A549 (cell line): ENCODE results near the gene SLC10A3. TPM values are rescaled to one million over a fixed set of nuclear protein-coding genes. Genes with fewer than 3 reads are reported as not detected.

Experiments used
- ATAC-seq, 2 experiments: fragments of 200-7000 bp in 1 of 2; fragments of >200 bp in 1 of 2; cut with Nextera tagmentation in 1 of 2; cut with Tn5 transposase in 1 of 2; 3 replicates each; pipeline versions ENCODE4 v1.8.0 to v1.9.1; 2018 to 2020; ENCODE audit warnings: mild to moderate bottlenecking in 1 of 2, moderate library complexity in 1 of 2
- CTCF ChIA-PET: fragments of 300-600 bp; sonication (Branson Sonifier 250); formaldehyde crosslinking; extraction: SDS; loops from one replicate; lab custom pipeline; 2021; ENCODE audit warnings: antibody characterized with exemption, inconsistent platforms; lab: Yijun Ruan, JAX
- POLR2A ChIA-PET: fragments of 350-600 bp; formaldehyde crosslinking; extraction: SDS; loops from one replicate; lab custom pipeline; 2021; ENCODE audit warnings: antibody characterized with exemption, inconsistent platforms; lab: Yijun Ruan, JAX
- DNase-seq, 2 experiments: peaks; one replicate each; pipeline versions ENCODE4 v3.0.0 to v3.0.0-alpha.2; 2011 to 2016; ENCODE audit warnings: low read depth in 1 of 2, low spot score in 1 of 2
- FAIRE-seq: peaks from 2 replicates; lab custom pipeline; 2011; peaks lifted over from hg19 to GRCh38; lab: Jason Lieb, UNC
- H3K27ac ChIP-seq, 2 experiments: fragments of >200 bp; sonication (Bioruptor Twin); formaldehyde crosslinking; 3 replicates each; pipeline ENCODE4 v1.5.1; 2016 to 2017
- H3K4me1 ChIP-seq: fragments of >200 bp; sonication (Bioruptor Twin); formaldehyde crosslinking; 3 replicates; pipeline ENCODE4 v1.6.1; 2016
- H3K4me2 ChIP-seq: fragments of >200 bp; sonication (Bioruptor Twin); formaldehyde crosslinking; 3 replicates; pipeline ENCODE4 v1.6.1; 2016
- H3K4me3 ChIP-seq: fragments of >200 bp; sonication (Bioruptor Twin); formaldehyde crosslinking; 3 replicates; pipeline ENCODE4 v1.5.1; 2016
- H3K9me3 ChIP-seq: fragments of >200 bp; sonication (Bioruptor Twin); formaldehyde crosslinking; 3 replicates; pipeline ENCODE4 v1.6.1; 2016
- BHLHE40 ChIP-seq: IDR thresholded peaks from 2 replicates; pipeline ENCODE4 v1.6.1; 2012; ENCODE audit warnings: low read depth, low read length, inconsistent platforms
- CBX2 ChIP-seq: fragments of 200-600 bp; sonication (generic); IDR thresholded peaks from 2 replicates; pipeline ENCODE4 v1.6.1; 2016; ENCODE audit warnings: low read depth, mild to moderate bottlenecking, borderline replicate concordance
- CEBPB ChIP-seq, 2 experiments: fragments of >200 bp in 1 of 2; sonication (Bioruptor Twin) in 1 of 2; formaldehyde crosslinking in 1 of 2; IDR thresholded peaks; 2 replicates each; pipeline ENCODE4 v1.6.1; 2012 to 2016
- EHMT2 ChIP-seq: fragments of 200-600 bp; sonication (generic); IDR thresholded peaks from 2 replicates; pipeline ENCODE4 v1.6.1; 2016; ENCODE audit warnings: antibody characterized with exemption, low read depth, mild to moderate bottlenecking, moderate library complexity
- EP300 ChIP-seq, 2 experiments: fragments of >200 bp; sonication (Bioruptor Twin); formaldehyde crosslinking; IDR thresholded peaks; 2 replicates in 1 of 2; 3 replicates in 1 of 2; pipeline ENCODE4 v1.6.1; 2016 to 2017
- FOSB ChIP-seq: fragments of 250-450 bp; sonication (Bioruptor Pico); IDR thresholded peaks from 2 replicates; pipeline ENCODE4 v1.5.0; 2020; ENCODE audit warnings: mild to moderate bottlenecking, moderate library complexity
- FOXS1 ChIP-seq: fragments of 250-450 bp; sonication (Bioruptor Pico); IDR thresholded peaks from 2 replicates; pipeline ENCODE4 v1.5.0; 2020; ENCODE audit warnings: mild to moderate bottlenecking, moderate library complexity
- GATA3 ChIP-seq: IDR thresholded peaks from 2 replicates; pipeline ENCODE4 v1.6.1; 2012; ENCODE audit warnings: borderline replicate concordance
- HOXB5 ChIP-seq: fragments of 250-450 bp; sonication (Bioruptor Pico); IDR thresholded peaks from 2 replicates; pipeline ENCODE4 v1.5.0; 2020; ENCODE audit warnings: mild to moderate bottlenecking, moderate library complexity
- JUNB ChIP-seq: fragments of >200 bp; sonication (Bioruptor Twin); formaldehyde crosslinking; IDR thresholded peaks from 2 replicates; pipeline ENCODE4 v1.6.1; 2016
- KDM1A ChIP-seq: fragments of 200-600 bp; sonication (generic); IDR thresholded peaks from 2 replicates; pipeline ENCODE4 v1.6.1; 2016; ENCODE audit warnings: low read depth, mild to moderate bottlenecking
- MAFK ChIP-seq: fragments of 450-650 bp; IDR thresholded peaks from 2 replicates; pipeline ENCODE4 v1.6.1; 2014; ENCODE audit not compliant: partially characterized antibody
- PHF8 ChIP-seq: fragments of 200-600 bp; sonication (generic); IDR thresholded peaks from 2 replicates; pipeline ENCODE4 v1.6.1; 2016; ENCODE audit warnings: low read depth, mild to moderate bottlenecking, antibody characterized with exemption, moderate library complexity, borderline replicate concordance
- POLR2A ChIP-seq: IDR thresholded peaks from 2 replicates; pipeline ENCODE4 v1.6.1; 2012; ENCODE audit warnings: mild to moderate bottlenecking, low read length
- RAD21 ChIP-seq, 2 experiments: fragments of >200 bp in 1 of 2; sonication (Bioruptor Twin) in 1 of 2; formaldehyde crosslinking in 1 of 2; IDR thresholded peaks in 1 of 2; conservative IDR thresholded peaks in 1 of 2; 2 replicates in 1 of 2; 3 replicates in 1 of 2; pipeline ENCODE4 v1.6.1; 2012 to 2018; ENCODE audit warnings: inconsistent platforms in 1 of 2
- RCOR1 ChIP-seq: fragments of 150-350 bp; IDR thresholded peaks from 2 replicates; pipeline ENCODE4 v1.6.1; 2014; ENCODE audit warnings: antibody characterized with exemption, low read length, low read depth
- RFX5 ChIP-seq: fragments of 450-650 bp; IDR thresholded peaks from 2 replicates; pipeline ENCODE4 v1.7.1; 2014; ENCODE audit warnings: antibody characterized with exemption, mild to moderate bottlenecking, moderate library complexity
- SREBF2 ChIP-seq: fragments of 450-650 bp; IDR thresholded peaks from 2 replicates; pipeline ENCODE4 v1.6.1; 2014; ENCODE audit warnings: mild to moderate bottlenecking, moderate library complexity
- TP53 ChIP-seq: fragments of 250-450 bp; sonication (Bioruptor Pico); IDR thresholded peaks from 2 replicates; pipeline ENCODE4 v1.5.0; 2021; ENCODE audit warnings: mild to moderate bottlenecking, moderate library complexity
- WGBS: methylation state at CpG from one replicate; pipeline ENCODE4 v1.1.6; 2017; ENCODE audit errors: missing lambda C conversion rate; 5-methylcytosine and 5-hydroxymethylcytosine counted together
- polyA plus RNA-seq, 4 experiments: library from polyadenylated mRNA; depleted of rRNA in 3 of 4; stranded (reverse); fragments of >200 nt; fragmentation: RNase III in 1 of 4; extraction: RNeasy Plus Mini Kit Qiagen cat#74134 plus additional on column Dnase treatment in 1 of 4; gene quantifications; 2 replicates in 3 of 4; 3 replicates in 1 of 4; pipeline ENCODE4 v1.2.3, GENCODE V29; 2011 to 2017
- TF ChIP-seq, protein P1 (sequence below): IDR thresholded peaks from 2 replicates; pipeline ENCODE4 v1.6.1; 2012
- TF ChIP-seq, protein P2 (sequence below): fragments of 150-350 bp; IDR thresholded peaks from 2 replicates; pipeline ENCODE4 v1.6.1; 2014; ENCODE audit warnings: low read depth, mild to moderate bottlenecking, low read length
- TF ChIP-seq, protein P3 (sequence below): IDR thresholded peaks from 2 replicates; pipeline ENCODE4 v1.6.1; 2012; ENCODE audit warnings: low read depth, borderline replicate concordance
- TF ChIP-seq, protein P4 (sequence below): IDR thresholded peaks from 2 replicates; pipeline ENCODE4 v1.6.1; 2012
- TF ChIP-seq, protein P5 (sequence below): fragments of 450-650 bp; IDR thresholded peaks from 2 replicates; pipeline ENCODE4 v1.6.1; 2014; ENCODE audit warnings: antibody characterized with exemption
- TF ChIP-seq, protein P6 (sequence below): fragments of 250-450 bp; sonication (Bioruptor Pico); IDR thresholded peaks from 2 replicates; pipeline ENCODE4 v1.5.0; 2020; ENCODE audit warnings: low read depth, mild to moderate bottlenecking, moderate library complexity

Gene SLC10A3
- polyA plus RNA-seq, 2 of the 4 experiments (the other 2 are of a cell fraction), result 9.0 to 21.7 TPM

DNA sequence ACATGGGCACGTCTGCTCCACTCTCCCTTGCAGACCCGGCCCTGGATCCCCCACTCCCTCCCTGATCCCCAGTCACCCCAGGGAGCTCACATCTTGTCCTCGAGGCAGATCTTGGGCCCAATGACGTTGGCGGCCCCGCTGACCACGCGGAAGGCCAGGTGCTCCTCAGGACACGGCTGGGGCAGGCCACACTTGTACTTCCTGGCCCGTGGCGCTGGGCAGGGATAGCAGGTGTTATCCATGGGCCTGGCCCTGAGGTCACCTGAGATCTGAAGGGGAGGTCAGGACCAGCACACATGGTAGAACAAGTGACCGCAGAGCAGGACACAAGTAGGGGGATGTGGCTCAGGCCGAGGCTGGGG, 17.9 kb upstream of the SLC10A3 start (continued):
- TF ChIP-seq HOXB5 (CRISPR knock-in tag) (no peak), SREBF2 (no peak), CEBPB (IDR thresholded peaks at IDR 0.05) (no peak), KDM1A (no peak), MAFK (no peak), POLR2A (no peak), FOXS1 (CRISPR knock-in tag) (no peak)
- TF ChIP-seq, protein P1, sequence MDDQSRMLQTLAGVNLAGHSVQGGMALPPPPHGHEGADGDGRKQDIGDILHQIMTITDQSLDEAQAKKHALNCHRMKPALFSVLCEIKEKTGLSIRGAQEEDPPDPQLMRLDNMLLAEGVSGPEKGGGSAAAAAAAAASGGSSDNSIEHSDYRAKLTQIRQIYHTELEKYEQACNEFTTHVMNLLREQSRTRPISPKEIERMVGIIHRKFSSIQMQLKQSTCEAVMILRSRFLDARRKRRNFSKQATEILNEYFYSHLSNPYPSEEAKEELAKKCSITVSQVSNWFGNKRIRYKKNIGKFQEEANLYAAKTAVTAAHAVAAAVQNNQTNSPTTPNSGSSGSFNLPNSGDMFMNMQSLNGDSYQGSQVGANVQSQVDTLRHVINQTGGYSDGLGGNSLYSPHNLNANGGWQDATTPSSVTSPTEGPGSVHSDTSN, result no peak

DNA sequence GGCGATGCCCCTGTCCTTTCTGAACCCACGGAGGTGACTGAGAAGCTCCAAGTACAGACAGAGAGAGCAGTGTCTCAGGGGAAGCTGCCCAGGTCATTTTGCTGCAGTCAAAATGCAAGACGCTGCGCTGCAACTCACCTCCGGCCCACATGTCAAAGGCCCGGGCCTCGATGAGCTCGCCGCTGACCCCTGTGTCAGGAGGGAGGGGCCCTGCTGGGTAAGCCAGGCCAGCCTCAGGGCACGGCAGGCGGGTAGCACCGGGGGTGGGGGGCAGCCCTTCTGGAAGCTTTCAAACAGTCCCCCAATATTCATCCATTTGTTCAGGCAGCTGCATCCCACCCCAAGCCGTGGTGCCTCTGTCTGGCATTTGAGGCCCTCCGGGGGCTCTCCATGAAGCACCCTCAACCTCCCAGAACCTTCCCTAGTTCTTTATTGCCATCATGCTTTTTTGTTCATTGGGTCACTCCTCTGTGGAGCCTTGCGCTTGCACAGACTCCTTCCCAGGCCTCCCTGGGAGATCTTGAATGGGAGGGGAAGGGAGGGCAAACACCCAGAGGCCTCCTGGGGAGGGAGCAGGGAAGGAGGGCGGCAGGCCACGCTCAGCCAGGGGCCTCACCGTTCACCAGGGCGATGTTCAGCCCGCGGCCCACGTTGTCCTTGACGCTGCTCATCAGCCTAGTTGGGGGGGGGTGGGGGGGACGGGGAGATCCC, 17.4 kb upstream of the SLC10A3 start:
- 92% methylated on average over 19 of the region's 24 CpGs for WGBS
- ChIA-PET POLR2A (interaction anchor here (1.0 to 1.8 kb wide), 2 partner anchors 8 to 10 kb away, joined by 4 to 8 read pairs; partner anchors contain the start of gene FAM3A), CTCF (interaction anchor here (0.5 to 1.0 kb wide), 2 partner anchors 12 to 132 kb away, joined by 3 read pairs; no protein-coding TSS in a partner anchor)
- DNase-seq (no peak), FAIRE-seq (no peak)
- no peak overlapping the region for H3K4me2 ChIP-seq
- H3K4me1 ChIP-seq, result no peaks in the 10 kb centered on the region
- H3K4me3 ChIP-seq, result no peak overlapping the region
- H3K9me3 ChIP-seq, result no peaks in the 10 kb centered on the region
- TF ChIP-seq, protein P2, sequence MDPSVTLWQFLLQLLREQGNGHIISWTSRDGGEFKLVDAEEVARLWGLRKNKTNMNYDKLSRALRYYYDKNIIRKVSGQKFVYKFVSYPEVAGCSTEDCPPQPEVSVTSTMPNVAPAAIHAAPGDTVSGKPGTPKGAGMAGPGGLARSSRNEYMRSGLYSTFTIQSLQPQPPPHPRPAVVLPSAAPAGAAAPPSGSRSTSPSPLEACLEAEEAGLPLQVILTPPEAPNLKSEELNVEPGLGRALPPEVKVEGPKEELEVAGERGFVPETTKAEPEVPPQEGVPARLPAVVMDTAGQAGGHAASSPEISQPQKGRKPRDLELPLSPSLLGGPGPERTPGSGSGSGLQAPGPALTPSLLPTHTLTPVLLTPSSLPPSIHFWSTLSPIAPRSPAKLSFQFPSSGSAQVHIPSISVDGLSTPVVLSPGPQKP, result no peak
- TF ChIP-seq, protein P3, sequence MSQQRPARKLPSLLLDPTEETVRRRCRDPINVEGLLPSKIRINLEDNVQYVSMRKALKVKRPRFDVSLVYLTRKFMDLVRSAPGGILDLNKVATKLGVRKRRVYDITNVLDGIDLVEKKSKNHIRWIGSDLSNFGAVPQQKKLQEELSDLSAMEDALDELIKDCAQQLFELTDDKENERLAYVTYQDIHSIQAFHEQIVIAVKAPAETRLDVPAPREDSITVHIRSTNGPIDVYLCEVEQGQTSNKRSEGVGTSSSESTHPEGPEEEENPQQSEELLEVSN, result no peak
- TF ChIP-seq PHF8 (no peak), CBX2 (no peak), CEBPB (IDR thresholded peaks at IDR 0.05) (no peak), TP53 (no peak), EP300 (IDR thresholded peaks at IDR 0.05) (no peak)
- TF ChIP-seq, protein P4, sequence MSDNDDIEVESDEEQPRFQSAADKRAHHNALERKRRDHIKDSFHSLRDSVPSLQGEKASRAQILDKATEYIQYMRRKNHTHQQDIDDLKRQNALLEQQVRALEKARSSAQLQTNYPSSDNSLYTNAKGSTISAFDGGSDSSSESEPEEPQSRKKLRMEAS, result no peak
- TF ChIP-seq, protein P5, sequence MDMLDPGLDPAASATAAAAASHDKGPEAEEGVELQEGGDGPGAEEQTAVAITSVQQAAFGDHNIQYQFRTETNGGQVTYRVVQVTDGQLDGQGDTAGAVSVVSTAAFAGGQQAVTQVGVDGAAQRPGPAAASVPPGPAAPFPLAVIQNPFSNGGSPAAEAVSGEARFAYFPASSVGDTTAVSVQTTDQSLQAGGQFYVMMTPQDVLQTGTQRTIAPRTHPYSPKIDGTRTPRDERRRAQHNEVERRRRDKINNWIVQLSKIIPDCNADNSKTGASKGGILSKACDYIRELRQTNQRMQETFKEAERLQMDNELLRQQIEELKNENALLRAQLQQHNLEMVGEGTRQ, result no peak
- TF ChIP-seq, all 56 proteins: peak for 0
- no peak overlapping the region for H3K27ac ChIP-seq
- ATAC-seq, result no peak

DNA sequence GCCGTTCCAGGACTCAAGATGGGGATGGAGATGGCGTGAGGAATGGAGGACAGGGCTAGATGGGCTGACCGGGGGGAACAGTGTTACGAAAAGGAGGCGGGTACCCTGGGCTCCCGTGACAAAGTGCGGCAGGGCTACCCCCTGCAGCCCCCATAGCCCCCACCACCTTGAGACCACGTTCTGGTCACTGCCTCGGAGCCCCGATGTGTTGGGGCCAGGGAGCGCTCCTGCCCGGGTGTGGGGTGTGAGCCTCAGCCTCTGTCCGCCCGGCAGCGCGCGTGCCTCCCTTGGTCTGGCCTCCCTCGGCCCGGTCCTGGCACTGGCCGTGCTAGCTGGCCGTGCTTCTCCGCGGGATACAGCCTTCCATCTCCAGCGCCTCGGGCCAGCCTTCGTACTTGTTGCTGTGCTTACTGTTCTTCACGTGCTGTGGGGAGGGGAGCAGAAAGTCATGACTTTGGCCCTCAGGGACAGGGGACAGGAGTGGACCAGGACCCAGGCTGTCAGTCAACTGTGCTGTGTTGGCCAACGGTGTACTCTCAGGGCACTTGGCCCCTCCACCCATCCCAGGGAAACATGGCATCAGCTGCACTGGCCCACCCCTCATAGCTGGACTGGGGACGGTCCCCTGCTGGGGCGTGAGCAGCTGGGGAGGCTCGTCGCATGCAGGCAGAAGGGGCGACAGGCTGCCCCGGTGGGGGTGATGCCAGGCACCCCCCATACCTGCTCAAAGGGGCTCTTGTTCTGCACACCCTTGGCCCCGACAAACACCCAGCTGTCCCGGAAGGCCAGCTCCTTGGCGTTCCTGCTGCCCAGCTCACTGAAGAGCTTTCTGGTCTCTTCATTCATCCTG, 16.3 kb upstream of the SLC10A3 start:
- POLR2A ChIA-PET, result interaction anchor here (1.8 kb wide), 1 partner anchor 10 kb away, joined by 4 read pairs; the partner anchor contains the start of gene FAM3A
- Histone ChIP-seq H3K9me3 (no peaks in the 10 kb centered on the region), H3K4me2 (no peak overlapping the region), H3K4me1 (no peaks in the 10 kb centered on the region), H3K4me3 (no peak overlapping the region), H3K27ac (no peak overlapping the region)
- ATAC-seq, result no peak; a peak in 1 of 6 replicates
- 97% methylated on average over 26 of the region's 37 CpGs for WGBS
- no peak for DNase-seq
- CTCF ChIA-PET, result interaction anchor here (1.0 kb wide), 1 partner anchor 11 kb away, joined by 3 read pairs; no protein-coding TSS in a partner anchor
- no peak for FAIRE-seq
- TF ChIP-seq EHMT2 (no peak), CEBPB (IDR thresholded peaks at IDR 0.05) (no peak), GATA3 (no peak), BHLHE40 (no peak), RCOR1 (no peak), KDM1A (no peak), RAD21 (conservative IDR thresholded peaks at IDR 0.05 in 1 of 2, IDR thresholded peaks at IDR 0.05 in 1 of 2) (no peak), FOSB (CRISPR knock-in tag) (no peak), MAFK (no peak), RFX5 (no peak), JUNB (no peak)
- TF ChIP-seq, protein P1, result no peak
- TF ChIP-seq, protein P6, sequence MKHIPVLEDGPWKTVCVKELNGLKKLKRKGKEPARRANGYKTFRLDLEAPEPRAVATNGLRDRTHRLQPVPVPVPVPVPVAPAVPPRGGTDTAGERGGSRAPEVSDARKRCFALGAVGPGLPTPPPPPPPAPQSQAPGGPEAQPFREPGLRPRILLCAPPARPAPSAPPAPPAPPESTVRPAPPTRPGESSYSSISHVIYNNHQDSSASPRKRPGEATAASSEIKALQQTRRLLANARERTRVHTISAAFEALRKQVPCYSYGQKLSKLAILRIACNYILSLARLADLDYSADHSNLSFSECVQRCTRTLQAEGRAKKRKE (CRISPR knock-in tag), result no peak
- TF ChIP-seq, protein P5, result no peak
